GM18498 (cell line): ENCODE measurements around the gene PKP1.

ENCODE experiments used
- ATAC-seq: cut with Tn5 transposase; IDR thresholded peaks from one replicate; pipeline ENCODE4 v1.9.1; 2021; ENCODE audit warnings: mild to moderate bottlenecking, moderate library complexity; ENCODE audit not compliant: unreplicated experiment

Gene PKP1

GRCh38 chr1:201364808-201365105 lies 81.5 kb downstream of the PKP1 start:
- no peak for ATAC-seq

GRCh38 chr1:201365251-201365650 lies 81.9 kb downstream of the PKP1 start:
- no peak for ATAC-seq

- ATAC-seq, result no peak
Observed at GRCh38 chr1:201366696-201367095, 83.4 kb downstream of the PKP1 start.

- ATAC-seq, result no peak
Observed at GRCh38 chr1:201369209-201369608, 85.9 kb downstream of the PKP1 start.

DNA sequence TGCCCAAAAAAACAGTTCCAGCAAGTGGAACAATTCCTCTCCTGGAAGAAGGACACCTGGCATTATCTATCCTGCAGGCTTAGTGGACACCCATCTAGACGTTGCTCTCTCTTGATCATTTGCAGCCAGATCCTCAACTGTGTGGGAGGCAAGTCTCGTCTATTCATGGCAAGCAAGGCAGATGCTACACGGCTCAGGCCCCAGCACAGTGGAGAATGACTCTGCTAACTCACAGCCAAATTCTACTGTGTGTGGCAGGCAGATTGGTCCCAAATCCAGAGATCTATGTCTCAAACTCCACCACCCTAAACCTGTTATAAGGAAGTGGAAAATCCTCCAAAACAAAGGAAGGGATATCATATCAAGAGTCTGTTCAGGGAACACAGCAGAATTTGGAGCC lies 87.2 kb downstream of the PKP1 start:
- no peak for ATAC-seq

DNA sequence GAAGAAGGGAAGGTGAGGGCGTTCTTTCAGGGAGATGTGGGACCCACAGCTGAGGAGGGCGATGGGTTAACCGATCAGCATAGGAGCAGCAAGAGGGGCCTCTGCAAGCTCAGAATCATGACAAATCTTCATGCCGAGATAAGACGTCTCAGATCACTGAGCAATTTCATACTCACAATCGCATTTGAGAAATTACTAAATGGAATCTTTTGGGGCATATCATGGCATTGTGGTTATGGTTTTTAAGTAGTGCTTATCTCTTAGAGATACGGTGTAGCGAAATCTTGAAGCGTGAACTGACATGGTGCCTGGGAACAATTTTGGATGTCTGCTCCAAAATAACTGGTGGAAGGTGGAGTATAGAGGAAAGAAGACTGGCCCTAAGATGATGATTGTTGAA lies 88.0 kb downstream of the PKP1 start:
- no peak for ATAC-seq

DNA sequence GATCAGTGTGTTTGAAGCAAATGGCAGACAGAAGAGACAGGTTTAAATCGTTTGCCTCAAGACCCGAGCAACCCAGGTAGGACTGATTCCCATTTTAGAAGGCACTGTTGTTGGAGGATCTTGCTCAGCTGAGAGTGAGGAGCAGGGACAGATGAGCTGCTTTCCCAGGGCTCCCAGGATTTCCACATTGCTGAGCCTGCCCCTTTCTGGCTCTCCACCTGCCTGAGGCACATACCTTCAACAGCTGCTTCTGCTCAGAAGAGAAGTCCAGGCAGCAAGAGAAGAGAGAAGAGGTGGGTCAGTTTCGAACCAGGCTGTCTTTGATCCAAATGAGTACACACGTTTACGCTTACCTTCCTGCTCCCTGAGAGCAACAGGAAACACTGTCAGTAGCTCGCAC lies 88.5 kb downstream of the PKP1 start:
- ATAC-seq, result no peak

DNA sequence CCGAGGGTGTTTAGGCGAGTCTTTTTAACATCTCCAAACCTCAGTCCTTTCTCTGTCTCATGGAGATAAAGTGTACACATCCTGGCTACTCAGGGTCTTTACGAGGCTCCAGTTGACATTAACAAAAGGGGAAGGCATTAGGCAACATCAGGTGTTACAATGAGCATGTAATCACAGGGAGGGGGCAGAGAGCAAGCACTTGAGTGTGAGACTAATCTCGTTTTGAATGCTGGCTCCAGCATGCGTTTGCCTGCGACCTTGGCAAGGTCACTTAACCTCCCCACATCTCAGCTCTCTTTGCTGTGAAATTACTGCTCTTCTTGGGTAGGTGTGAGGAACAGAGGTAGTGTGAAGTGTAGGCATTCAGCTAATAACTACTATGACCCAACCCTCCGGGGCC lies 91.1 kb downstream of the PKP1 start:
- ATAC-seq, result no peak

DNA sequence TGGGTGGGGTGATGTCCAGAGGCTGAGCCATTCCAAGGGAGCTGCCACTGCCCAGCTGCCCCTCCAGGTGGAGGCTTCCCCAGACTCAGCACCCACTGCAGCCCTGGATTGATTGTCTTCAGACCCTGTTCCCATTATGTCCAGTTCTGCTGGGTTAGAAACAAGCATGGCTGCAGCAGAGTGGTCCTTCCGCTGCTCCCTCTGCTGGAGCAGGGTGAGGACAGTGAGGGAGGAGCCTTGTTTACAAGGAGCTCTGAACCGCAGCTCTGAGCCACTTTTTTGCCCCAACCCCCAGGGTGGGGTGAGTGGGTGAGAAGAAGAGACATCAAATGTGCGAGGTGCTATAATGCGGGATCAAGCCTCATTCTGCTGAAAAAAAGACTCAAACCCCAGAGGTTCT lies 91.9 kb downstream of the PKP1 start:
- no peak for ATAC-seq

GRCh38 chr1:201376107-201376463 lies 92.8 kb downstream of the PKP1 start:
- no peak for ATAC-seq

DNA sequence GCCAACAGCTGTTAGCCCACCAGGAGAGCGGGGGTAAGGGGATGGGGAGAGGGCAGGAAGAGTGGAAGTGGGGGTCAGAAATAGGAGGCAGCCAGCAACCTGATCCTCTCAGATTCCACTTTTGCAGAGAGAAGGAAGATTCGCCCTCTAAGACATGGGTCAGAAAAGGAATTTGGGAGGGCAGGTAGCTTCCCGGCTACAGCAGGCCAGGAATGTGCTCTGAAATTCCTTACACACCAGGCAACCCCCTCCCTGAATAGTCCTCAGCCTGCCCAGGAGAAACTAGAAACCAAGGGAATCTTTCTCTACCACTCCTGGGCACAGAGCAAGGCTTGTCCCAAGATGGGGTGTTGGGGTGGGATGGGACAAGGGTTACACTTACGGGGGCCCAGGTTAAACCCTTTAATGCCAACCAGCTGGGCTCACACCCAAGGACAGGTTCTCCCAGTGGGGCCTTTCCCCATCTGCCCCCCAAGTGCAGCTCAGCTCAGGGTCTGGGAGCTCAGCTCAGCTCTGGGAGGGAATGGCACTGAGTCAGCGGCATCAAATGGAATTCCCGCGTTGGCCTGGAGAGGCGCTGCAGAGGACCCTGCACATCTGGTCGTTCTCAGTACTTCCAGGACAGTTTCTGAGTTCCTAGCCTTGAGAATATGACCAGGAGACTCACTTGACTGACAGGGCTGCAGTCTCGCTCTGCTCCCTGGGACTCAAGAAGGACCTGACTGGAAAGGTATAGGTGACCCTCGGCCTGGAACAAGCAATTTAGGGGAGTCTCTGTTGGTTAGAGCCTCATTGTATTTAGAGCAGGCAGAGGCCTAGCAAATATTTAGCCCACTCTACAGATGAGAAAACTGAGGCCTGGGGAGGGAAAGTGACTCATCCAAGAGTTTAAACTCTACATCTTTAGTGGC lies 93.4 kb downstream of the PKP1 start:
- no peak for ATAC-seq

DNA sequence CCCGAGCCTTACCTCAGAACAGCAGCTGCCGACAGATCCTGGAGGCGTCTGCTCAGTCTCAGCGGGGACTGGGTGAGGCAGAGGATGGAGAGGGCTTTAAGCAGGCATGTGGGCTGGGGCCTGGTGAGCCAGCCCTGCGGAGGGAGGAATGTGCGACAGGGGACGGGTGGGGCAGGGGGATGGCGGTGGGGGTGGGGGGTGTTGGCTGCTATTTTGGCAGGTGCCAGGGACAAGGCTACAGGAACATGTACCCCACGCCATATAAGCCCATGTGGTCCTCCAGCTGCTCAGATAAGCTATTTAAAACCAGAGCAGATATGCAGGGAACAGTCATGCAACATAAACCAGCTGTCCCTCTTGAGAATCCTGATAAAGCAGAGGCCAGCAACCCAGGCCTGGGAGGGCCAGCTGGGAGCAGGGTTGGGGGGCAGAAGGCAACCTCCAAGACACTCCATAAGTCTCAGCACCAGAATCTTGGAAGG lies 94.3 kb downstream of the PKP1 start, which contains the start of gene TNNT2:
Gene TNNT2, minus strand, starts transcription at position 70 of the 482 bp plus-strand sequence. CDS start 4,426 bp downstream, outside the sequence.
- no peak for ATAC-seq

DNA sequence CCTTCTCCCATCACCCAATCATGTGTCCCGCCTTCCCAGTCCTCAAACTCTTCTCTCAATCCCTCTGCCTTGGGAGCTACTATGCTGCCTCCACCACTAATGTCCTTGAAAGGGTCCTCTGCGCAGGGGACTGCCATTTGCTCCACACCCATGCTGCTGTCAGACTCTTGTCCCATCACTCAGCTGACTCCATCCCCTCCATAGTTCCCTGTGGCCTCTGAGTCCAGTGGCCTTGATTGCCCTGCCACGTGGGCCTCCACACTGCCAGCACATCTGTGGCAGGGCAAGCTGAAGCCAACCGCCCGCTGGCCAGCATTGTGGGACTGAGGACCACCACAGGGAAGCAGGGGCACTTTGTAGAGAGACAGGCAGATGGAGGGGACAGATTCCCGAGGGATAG lies 95.5 kb downstream of the PKP1 start:
- ATAC-seq, result no peak

DNA sequence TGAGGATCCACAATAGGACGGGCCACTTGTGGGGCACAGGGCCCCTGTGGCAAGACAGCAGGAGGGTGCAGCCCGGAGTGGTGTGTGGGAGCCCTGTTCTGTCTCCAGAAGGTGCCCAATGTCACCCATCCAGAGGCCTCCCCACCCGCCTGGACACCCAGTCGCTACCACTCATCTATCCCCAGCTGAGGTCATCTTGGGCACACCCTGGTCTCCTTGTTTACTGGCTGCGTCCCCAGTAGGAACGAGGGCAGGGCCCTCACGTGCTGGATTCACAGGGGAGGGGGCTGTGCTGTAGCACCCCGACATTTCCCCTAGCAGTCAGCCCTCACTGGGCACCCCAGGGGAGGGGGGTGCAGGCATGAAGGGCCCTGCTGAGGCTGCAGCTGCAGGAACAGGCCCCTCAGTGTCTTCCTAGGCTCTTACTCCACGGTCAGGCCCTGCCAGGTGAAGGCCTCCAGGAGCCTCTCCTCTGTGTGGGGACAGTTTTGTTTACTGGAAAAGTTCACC lies 96.5 kb downstream of the PKP1 start:
- no peak for ATAC-seq

- no peak for ATAC-seq
Observed at GRCh38 chr1:201381130-201381529, 97.8 kb downstream of the PKP1 start.
